ENCODE results near the gene POLE4. TPM values are rescaled to one million over a fixed set of nuclear protein-coding genes. Genes with fewer than 3 reads are reported as not detected.

The POLE4 gene
- total RNA-seq, 1 donor from 2014 or later = 65.4 TPM

DNA sequence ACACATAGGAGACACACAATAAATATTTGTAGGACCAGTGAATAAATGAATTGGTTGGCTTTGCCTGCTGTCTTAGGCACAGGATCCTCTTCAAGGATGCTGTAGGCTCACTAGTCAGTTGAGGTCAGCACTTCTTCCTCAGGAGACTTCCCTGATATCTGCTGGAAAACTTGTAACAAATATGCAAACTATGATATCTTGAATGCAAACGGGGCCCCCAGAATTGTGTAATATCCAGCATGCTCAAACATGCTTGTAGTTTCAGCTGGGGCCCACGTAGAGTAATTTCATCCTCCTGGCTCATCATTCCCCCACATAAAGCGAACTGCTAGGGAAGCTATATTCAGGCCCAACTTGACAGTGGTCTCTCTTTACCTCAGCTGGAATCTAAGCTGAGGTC is 43.6 kb downstream of the POLE4 start:
- no peak for ATAC-seq
- Histone ChIP-seq H3K4me1 (no peaks in the 10 kb centered on the region), H3K9me3 (no peaks in the 10 kb centered on the region), H3K4me3 (no peak overlapping the region), H3K36me3 (no peaks in the 10 kb centered on the region), H3K27me3 (ENCODE audit: low read depth) (no peaks in the 10 kb centered on the region), H3K27ac (no peak overlapping the region)
- TF ChIP-seq, protein P1, sequence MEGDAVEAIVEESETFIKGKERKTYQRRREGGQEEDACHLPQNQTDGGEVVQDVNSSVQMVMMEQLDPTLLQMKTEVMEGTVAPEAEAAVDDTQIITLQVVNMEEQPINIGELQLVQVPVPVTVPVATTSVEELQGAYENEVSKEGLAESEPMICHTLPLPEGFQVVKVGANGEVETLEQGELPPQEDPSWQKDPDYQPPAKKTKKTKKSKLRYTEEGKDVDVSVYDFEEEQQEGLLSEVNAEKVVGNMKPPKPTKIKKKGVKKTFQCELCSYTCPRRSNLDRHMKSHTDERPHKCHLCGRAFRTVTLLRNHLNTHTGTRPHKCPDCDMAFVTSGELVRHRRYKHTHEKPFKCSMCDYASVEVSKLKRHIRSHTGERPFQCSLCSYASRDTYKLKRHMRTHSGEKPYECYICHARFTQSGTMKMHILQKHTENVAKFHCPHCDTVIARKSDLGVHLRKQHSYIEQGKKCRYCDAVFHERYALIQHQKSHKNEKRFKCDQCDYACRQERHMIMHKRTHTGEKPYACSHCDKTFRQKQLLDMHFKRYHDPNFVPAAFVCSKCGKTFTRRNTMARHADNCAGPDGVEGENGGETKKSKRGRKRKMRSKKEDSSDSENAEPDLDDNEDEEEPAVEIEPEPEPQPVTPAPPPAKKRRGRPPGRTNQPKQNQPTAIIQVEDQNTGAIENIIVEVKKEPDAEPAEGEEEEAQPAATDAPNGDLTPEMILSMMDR (IDR thresholded peaks at IDR 0.05) = no peak
- intact Hi-C loops (cut with DNase I) = no loop called here
- DNase-seq = no peak

DNA sequence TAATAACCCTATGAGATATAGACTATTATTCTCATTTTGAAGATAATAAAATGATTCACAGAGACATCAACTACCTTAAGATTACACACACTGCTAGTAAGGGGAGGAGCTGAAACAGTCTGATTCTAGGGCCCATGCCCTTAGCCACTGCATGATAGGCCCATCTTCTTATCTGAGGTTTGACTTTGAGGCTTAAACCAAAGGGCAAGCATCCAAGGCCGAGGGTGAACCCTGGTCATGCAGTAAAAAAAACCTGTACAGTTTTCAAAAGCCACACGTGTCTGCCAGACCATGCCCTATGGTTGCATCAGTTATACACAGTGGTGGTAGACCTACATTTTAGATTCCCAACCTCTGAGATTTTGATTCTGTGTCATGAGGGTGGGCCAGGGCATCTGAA is 44.8 kb downstream of the POLE4 start:
- Histone ChIP-seq H3K4me1 (no peaks in the 10 kb centered on the region), H3K9me3 (no peaks in the 10 kb centered on the region), H3K4me3 (no peak overlapping the region), H3K36me3 (no peaks in the 10 kb centered on the region), H3K27ac (no peak overlapping the region), H3K27me3 (ENCODE audit: low read depth) (no peaks in the 10 kb centered on the region)
- DNase-seq (no peak), ATAC-seq (no peak)
- TF ChIP-seq, protein P1 (IDR thresholded peaks at IDR 0.05) = no peak
- intact Hi-C loops (cut with DNase I) = no loop called here

DNA sequence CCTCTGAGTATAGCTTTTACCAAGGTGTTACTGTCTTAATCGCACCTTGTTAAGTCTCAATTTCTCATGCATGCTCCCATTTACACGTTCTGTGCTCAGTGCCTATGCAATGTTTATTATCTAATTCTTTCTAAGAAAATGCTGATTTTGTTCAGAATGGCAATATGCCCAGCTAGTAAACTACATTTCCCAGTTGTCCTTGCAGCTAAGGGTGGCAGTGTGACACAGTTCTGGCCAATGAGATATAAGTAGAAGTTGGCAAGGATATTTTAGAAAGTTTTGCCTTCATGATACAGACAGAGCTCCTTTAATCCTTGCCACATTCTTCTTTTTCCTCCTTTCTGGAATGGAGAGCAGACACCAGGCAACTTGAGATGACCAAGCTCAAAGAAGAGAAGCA is 45.3 kb downstream of the POLE4 start:
- intact Hi-C loops (cut with DNase I) = no loop called here
- Histone ChIP-seq H3K4me3 (no peak overlapping the region), H3K27ac (no peak overlapping the region), H3K27me3 (ENCODE audit: low read depth) (no peaks in the 10 kb centered on the region), H3K4me1 (no peaks in the 10 kb centered on the region), H3K9me3 (no peaks in the 10 kb centered on the region), H3K36me3 (no peaks in the 10 kb centered on the region)
- ATAC-seq (no peak), DNase-seq (no peak)
- TF ChIP-seq, protein P1 (IDR thresholded peaks at IDR 0.05) = no peak

DNA sequence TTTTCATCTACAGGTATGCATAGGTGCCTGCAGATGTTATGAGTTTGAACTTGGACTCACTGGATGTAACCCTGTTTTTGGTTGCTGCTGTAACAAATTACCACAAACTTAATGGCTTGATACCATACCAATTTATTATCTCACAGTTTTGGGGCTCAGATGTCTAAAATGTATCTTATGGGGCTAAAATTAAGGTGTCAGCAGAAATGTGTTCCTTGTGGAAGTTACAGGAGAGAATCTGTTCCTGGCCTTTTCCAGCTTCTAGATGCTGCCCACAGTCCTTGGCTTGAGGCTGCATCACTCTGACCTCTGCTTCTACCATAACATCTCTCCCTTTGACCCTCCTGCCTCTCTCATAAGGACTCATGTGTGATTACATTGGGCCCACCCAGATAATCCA is 47.6 kb downstream of the POLE4 start:
- TF ChIP-seq, protein P1 (IDR thresholded peaks at IDR 0.05) = no peak
- intact Hi-C loops (cut with DNase I) = no loop called here
- Histone ChIP-seq H3K9me3 (no peaks in the 10 kb centered on the region), H3K27ac (no peak overlapping the region), H3K36me3 (no peaks in the 10 kb centered on the region), H3K27me3 (ENCODE audit: low read depth) (no peaks in the 10 kb centered on the region), H3K4me3 (no peak overlapping the region), H3K4me1 (no peaks in the 10 kb centered on the region)
- no peak for DNase-seq
- no peak for ATAC-seq

DNA sequence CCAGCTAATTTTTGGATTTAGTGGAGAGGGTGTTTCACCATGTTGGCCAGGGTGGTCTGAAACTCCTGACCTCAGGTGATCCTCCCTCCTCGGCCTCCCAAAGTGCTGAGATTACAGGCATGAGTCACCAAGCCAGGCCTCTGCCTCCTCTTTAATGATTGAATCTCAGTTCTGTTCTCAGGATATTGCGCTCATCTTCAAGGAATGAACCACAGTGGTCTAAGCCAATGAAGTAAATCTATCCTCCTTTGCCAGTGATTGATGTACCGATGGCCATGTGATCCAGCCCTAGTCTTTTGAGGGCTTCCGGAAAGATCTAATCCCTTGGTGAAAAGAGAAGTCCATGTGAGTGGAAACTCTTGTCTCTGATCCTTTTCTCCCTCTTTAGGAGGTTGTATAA is 48.6 kb downstream of the POLE4 start:
- ATAC-seq (no peak), DNase-seq (no peak)
- no peaks in the 10 kb centered on the region for H3K36me3 ChIP-seq
- no peak overlapping the region for H3K27ac ChIP-seq
- intact Hi-C loops (cut with DNase I) = no loop called here
- H3K4me1 ChIP-seq = no peaks in the 10 kb centered on the region
- no peaks in the 10 kb centered on the region for H3K27me3 ChIP-seq (ENCODE audit: low read depth)
- TF ChIP-seq, protein P1 (IDR thresholded peaks at IDR 0.05) = no peak
- no peaks in the 10 kb centered on the region for H3K9me3 ChIP-seq
- H3K4me3 ChIP-seq = no peak overlapping the region

DNA sequence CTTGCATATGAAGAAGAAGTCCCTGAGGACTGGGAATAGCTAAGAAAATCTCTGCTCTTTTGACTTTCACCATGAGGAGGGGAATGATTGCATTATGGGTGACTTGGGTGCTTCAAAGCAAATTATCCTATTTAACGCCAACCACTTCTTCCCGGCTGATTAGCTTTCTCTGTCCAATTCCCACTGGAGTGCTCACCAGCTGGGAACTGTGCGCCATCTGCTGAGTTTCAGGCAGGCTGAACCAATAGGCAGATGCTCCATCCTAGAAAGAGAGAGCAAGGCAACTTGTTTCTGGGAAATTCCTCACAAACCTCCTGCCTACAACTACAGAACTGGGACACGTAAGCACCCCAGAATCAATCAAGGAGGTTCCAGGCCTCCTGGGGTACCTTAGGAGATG is 49.4 kb downstream of the POLE4 start:
- H3K27me3 ChIP-seq (ENCODE audit: low read depth) = no peaks in the 10 kb centered on the region
- no peak overlapping the region for H3K27ac ChIP-seq
- no peaks in the 10 kb centered on the region for H3K36me3 ChIP-seq
- intact Hi-C loops (cut with DNase I) = no loop called here
- TF ChIP-seq, protein P1 (IDR thresholded peaks at IDR 0.05) = no peak
- H3K9me3 ChIP-seq = no peaks in the 10 kb centered on the region
- H3K4me1 ChIP-seq = no peaks in the 10 kb centered on the region
- H3K4me3 ChIP-seq = no peak overlapping the region
- DNase-seq = no peak
- ATAC-seq = no peak

Data from lower lobe of right lung (tissue), 2 donors.